ENCODE measurements around the gene H6PD.

Gene H6PD

GRCh38 chr1:9280015-9280860, 45.7 kb downstream of the H6PD start:
- peak; percentile 97 for DNase-seq

- peak; percentile 67 for DNase-seq
Measured at GRCh38 chr1:9281071-9281827, 46.7 kb downstream of the H6PD start.

- DNase-seq: no peak
Measured at GRCh38 chr1:9281908-9282695, 47.5 kb downstream of the H6PD start.

GRCh38 chr1:9282696-9282955, 48.1 kb downstream of the H6PD start:
- DNase-seq: no peak

GRCh38 chr1:9284061-9284460, 49.5 kb downstream of the H6PD start:
- DNase-seq: no peak

GRCh38 chr1:9286556-9286955, 52.0 kb downstream of the H6PD start:
- no peak for DNase-seq

GRCh38 chr1:9289090-9289534, 54.5 kb downstream of the H6PD start:
- peak; percentile 66 for DNase-seq

GRCh38 chr1:9289711-9290485, 55.3 kb downstream of the H6PD start:
- DNase-seq: peak; percentile 88

GRCh38 chr1:9291914-9292360, 57.4 kb downstream of the H6PD start:
- peak; percentile 69 for DNase-seq

GRCh38 chr1:9292361-9293240, 58.0 kb downstream of the H6PD start, which contains the start of gene SPSB1:
TSS of gene SPSB1 (plus strand) at chr1:9292894. CDS start at chr1:9355892, 62,998 bp downstream.
- peak; percentile 81 for DNase-seq

- no peak for DNase-seq
Measured at GRCh38 chr1:9293241-9293532, 58.6 kb downstream of the H6PD start.

- peak; percentile 36 for DNase-seq
Measured at GRCh38 chr1:9293533-9294404, 59.2 kb downstream of the H6PD start.

GRCh38 chr1:9294405-9294773, 59.8 kb downstream of the H6PD start:
- peak; percentile 84 for DNase-seq

GRCh38 chr1:9294910-9295636, 60.5 kb downstream of the H6PD start:
- DNase-seq: peak; percentile 59

- DNase-seq: no peak
Measured at GRCh38 chr1:9295884-9296283, 61.3 kb downstream of the H6PD start.

GRCh38 chr1:9296850-9297249, 62.3 kb downstream of the H6PD start:
- no peak for DNase-seq

- DNase-seq: no peak
Measured at GRCh38 chr1:9297831-9298230, 63.3 kb downstream of the H6PD start.

GRCh38 chr1:9298282-9298681, 63.7 kb downstream of the H6PD start:
- no peak for DNase-seq

GRCh38 chr1:9299571-9300541, 65.3 kb downstream of the H6PD start:
- DNase-seq: peak; percentile 76
